GM12875 (cell line): ENCODE measurements around the gene SERINC3.

Source experiments
- H3K4me3 ChIP-seq: one replicate; pipeline ENCODE4 v1.5.1; 2011; ENCODE audit warnings: low read depth, low read length, control low read depth
- TF ChIP-seq, protein P1 (sequence below): IDR thresholded peaks from 2 replicates; pipeline ENCODE4 v1.5.1; 2011; ENCODE audit warnings: low read depth, mild to moderate bottlenecking, control low read depth, inconsistent platforms, low read length, moderate library complexity, borderline replicate concordance; ENCODE audit not compliant: insufficient read depth

The SERINC3 gene

DNA sequence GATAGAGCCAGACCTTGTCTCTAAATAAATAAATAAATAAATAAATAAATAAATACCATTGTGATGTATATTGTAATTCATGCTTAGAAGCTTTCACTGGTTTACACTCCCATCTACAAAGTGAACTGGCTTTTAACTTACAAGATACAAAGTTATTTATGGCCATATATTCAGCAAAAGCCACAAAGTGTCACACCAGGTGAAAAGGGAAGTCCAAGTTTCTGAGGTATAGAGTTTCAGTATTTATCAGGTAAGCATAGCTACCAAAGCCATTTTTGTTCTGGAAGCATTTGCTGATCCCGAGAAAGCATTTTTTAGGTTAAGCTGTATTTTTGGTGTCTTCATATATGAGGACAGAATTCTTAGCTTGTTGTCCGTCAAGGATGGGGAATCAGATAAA is 38.4 kb upstream of the SERINC3 start:
- TF ChIP-seq, protein P1, sequence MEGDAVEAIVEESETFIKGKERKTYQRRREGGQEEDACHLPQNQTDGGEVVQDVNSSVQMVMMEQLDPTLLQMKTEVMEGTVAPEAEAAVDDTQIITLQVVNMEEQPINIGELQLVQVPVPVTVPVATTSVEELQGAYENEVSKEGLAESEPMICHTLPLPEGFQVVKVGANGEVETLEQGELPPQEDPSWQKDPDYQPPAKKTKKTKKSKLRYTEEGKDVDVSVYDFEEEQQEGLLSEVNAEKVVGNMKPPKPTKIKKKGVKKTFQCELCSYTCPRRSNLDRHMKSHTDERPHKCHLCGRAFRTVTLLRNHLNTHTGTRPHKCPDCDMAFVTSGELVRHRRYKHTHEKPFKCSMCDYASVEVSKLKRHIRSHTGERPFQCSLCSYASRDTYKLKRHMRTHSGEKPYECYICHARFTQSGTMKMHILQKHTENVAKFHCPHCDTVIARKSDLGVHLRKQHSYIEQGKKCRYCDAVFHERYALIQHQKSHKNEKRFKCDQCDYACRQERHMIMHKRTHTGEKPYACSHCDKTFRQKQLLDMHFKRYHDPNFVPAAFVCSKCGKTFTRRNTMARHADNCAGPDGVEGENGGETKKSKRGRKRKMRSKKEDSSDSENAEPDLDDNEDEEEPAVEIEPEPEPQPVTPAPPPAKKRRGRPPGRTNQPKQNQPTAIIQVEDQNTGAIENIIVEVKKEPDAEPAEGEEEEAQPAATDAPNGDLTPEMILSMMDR = no peak
- H3K4me3 ChIP-seq = no peak overlapping the region

DNA sequence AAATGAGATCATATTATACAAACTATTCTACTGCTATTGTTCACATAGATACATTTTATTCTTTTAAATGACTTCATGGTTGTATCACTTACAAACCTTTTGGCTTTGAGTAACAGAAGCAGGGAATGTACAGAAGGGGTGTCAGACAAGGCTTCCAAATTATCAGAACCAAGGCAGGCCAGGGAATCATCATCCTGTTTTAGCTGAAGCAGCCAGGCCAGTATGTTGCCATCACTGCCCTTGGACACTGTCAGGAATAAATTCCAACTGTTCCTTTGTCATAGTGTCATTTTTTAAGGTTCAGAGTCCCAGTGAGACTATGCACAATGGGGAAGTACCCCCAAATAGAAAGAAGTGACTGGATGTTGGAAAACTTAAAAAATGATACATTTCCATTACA is 37.4 kb upstream of the SERINC3 start:
- TF ChIP-seq, protein P1 = no peak
- no peak overlapping the region for H3K4me3 ChIP-seq

DNA sequence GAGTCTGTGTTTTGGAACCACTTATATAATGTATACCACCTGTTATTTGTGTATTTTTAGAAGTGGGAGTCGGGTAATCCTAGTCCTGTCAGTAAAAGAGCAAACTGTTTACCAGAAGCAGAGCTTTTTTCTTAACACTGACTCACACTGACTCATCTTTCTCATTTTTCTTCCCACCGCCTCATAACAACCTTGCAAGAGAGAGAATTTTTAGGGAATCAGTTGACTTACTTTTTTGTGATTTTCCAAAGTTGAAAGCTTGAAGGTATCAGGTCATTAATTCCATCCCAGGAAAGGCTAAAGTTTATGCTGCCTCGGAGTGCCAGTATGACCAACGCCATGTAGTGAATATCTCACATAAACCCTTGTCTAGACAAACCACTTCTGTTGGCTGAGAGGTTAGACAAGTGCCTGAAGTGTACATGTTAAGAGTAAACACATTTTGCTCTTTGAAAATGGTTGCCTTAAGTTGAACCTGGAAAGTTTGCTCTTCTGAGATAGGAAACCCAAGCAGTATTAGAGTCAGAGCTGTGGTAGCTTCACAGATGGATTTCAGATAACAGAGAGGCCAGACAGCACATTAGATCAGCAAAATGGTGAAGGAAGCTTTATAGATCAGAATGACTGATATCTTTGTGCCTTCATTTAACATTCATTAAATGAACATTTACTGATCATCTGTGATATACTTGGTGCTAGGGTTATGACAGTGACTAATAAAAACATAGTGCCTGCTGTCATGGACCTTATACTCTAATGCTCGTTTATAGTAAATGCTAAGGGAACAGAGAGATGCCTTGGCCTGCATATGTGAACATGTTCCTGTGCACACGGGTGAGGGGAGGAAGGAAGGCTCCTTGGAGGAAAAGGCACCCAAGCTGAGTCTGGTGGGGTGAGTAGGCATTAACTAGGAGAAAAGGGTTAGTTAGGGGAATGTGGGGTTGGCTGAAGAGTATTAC is 31.4 kb upstream of the SERINC3 start:
- H3K4me3 ChIP-seq = no peak overlapping the region
- TF ChIP-seq, protein P1 = no peak

DNA sequence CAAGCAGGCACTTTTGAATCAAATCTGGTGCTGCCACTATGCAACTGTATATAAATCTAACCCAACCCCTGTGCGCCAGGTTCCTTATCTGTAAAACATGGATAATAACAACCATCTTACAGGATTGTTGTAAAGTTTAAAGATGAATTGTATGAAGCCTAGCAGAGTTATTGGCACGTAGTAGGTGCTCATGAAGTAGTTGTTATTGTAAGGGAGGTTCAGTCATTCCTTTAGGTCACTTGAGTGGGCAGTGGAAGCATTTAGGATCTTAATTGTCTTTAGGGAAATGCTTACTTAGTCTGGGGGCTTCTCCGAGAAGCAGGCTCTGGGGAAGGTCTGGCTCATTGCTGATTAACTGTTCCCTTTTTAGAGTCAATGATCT is 30.7 kb upstream of the SERINC3 start:
- TF ChIP-seq, protein P1 = no peak
- no peak overlapping the region for H3K4me3 ChIP-seq

DNA sequence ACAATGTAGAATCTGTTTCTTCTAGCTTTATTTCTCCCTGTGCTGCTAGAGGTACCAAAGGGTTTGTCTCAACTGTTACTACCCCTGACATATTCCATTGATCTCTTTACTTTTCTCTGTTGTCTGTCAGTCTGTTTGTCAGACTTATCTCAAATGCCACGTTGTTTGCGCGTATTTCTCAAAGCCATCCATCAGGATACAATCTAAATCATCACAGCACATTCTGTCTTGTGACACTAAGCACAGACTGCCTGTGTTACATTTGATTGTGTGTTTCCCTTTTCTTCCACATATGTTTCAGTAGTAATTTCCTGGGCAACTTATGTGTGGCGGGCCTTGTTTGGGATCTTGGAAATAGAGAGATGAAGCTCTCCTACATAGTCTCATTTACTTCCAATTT is 30.2 kb upstream of the SERINC3 start:
- TF ChIP-seq, protein P1 = no peak
- H3K4me3 ChIP-seq = no peak overlapping the region

DNA sequence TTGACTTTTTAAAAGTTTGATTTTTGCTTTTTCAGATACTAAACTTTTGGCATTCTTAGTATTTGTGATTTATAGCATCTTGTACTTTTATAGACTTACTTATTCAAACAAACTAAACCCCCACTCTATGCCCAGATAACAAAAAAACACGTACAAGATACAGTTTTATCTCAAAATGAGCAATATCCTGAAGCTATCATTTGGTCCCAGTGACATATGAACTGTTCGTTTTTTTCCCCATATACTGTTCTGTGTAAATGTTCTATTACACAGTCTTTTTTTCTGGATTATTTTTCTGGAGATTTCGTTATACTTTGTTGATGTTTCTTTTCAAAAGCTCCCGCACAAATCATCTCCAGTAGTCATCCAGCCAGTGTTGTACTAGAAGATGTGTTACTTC is 27.3 kb upstream of the SERINC3 start:
- no peak overlapping the region for H3K4me3 ChIP-seq
- TF ChIP-seq, protein P1 = no peak

DNA sequence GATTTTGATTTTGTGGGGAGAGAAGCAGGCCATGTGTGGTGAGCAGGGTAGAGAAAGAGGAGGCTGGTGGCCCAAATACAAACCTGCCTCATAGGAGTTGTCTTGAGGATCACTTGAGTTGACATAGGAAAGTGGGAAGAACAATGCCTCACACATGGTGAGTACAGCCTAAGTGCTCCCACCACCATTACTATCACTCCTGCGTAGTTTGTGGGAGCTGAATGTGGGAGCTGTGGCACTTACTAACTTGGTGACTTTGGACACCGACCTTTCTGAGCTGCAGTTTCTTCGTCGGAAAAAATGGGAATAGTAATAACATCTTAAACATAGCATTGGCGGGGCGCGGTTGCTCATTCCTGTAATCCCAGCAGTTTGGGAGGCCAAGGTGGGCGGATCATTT is 25.5 kb upstream of the SERINC3 start:
- H3K4me3 ChIP-seq = no peak overlapping the region
- TF ChIP-seq, protein P1 = no peak
